Activated effector memory CD4-positive, alpha-beta T cell treated with Interleukin-2 at 50 U/mL for 16 hours (primary cell): ENCODE measurements around the gene SIRT5.

ENCODE experiments used
- DNase-seq: peaks from one replicate; pipeline ENCODE4 v3.0.0-alpha.2; 2020

SIRT5 gene

DNA sequence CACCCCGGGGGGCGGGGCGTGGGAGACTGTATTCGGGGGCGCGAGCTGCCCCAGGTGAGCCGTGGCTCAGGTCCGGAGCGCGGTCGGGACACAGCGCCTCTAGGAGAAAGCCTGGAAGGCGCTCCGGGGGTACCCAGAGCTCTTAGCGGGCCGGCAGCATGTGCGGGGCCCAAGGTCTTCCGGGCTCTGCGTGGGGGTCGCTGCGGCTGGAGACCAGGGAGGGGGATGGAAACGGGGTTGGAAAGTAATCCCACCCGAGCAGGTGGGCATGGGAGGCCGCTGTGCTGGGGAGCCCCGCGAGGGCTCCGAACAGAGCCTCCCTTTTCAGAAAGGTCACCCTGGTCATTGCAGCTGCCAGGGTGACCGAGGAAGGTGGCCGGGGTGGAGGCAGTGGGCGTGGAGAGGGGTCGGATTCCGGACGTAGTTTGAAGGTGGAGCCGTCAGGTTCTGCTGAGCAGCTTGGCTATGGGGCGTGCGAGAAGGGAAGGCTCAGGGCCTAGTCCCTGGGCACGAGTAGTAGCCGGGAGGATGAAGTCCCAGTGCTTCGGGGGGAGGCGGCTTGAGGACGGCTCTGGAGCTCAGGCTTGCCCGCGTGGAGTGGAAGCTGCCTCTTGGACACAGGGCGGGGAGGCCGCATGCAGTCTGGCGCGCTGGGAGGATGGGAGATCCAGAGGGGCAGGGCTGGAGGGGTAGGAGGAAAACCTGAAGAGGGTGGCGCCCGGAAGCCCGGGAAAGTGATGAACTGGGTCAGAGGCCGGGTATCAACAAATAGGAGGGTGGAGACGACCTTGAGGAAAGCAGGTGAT, at the start of gene SIRT5:
Gene SIRT5, plus strand, starts transcription at position 31 of the 806 bp plus-strand sequence. CDS start 9,510 bp downstream, outside the sequence.
- DNase-seq: peak; percentile 66

DNA sequence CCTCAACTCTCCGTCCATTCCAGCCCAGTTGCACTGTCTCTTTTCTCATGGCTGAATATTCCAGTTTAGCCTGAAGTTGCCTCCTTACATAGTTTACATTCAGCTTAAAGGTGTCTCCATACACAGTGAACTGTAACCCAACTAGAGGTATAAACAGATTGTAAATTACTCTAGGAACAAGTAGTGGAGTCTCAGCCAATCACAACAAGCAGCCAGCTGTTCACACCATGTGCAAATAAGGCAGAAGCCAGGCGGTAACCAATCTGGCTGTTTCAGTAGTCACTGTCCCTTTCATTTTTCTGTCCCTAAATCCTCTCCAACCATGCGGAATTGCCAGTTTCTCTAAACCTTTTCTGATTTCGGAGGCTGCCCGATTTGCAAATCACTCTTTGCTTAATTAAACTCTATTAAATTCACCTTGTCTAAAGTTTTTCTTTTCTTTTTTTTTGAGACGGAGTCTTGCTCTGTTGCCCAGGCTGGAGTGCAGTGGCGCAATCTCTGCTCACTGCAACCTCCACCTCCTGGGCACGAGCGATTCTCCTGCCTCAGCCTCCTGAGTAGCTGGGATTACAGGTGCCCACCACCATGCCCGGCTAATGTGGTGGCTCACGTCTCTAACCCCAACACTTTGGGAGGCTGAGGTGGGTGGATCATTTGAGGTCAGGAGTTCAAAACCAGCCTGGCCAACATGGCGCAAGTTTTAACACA, 49.4 kb upstream of the SIRT5 start:
- DNase-seq: no peak

DNA sequence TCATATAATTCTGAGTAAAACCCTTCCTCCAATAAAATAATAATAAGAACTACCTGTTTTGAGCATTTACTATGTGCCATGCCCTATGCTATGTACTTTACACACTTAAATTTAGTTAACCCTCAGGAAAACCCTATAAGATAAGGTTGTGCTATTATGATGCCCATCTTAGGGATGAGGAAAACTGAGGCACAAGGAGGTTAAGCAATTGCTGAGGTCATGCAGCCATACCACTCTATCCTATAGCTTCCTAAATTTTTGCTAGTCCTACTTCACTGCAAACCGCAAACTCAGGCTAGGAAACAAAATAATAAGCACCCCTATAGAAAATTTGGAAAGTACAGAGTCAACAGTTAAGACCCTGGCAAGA, 48.1 kb upstream of the SIRT5 start:
- DNase-seq: no peak

DNA sequence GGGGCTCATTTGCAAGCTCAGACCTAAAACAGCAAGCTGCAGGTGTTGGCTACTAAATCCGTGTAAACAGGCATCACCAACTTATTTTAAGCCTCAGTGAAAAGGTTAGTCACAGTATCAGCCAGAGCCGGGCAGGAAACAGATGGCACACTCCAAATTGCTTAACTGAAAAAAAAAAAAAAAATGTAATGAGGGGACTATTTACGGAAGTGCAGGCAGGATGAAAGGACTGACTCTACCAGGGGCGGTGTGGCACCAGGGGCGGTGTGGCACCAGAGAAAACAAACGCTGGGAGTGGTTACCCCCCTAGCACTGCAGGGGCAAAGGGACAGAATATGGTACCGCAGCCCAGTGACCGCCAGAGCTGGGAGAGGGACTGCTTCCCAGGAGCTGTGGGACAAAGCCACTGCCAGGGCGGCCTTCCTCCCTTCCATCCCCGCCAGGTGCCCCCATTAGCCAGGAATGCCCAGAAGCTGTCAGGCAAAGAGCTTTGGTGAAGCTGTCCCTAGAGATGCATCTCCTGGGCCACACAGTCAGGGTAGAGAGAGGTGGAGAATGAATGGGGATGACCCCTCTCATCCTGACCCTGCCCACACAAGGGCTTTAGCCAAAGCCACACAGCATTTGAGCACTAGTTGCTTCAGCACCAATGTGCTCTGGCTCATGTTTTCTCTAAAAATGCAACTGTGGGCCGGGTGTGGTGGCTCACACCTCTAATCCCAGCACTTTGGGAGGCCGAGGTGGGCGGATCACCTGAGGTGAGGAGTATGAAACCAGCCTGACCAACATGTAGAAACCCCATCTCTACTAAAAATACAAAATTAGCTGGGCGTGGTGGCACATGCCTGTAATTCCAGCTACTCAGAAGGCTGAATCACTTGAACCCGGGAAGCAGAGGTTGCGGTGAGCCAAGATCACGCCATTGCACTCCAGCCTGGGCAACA, 47.4 kb upstream of the SIRT5 start:
- no peak for DNase-seq

DNA sequence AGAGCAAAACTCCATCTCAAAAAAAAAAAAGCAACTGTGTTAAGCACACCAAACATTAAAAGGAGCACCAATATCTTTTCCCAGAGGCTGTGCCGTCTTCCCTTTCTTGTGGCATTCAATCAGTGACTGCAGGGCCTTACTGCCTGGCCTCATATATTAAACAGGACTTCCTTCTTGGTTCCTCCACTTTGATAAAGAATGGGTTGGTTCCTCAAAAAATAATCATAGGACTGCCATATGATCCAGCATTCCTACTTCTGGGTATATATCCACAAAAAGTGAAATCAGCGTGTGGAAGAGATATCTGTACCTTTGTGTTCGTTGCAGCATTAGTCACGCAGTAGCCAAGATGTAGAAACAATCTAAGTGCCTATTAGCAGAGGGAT, 46.7 kb upstream of the SIRT5 start:
- no peak for DNase-seq

DNA sequence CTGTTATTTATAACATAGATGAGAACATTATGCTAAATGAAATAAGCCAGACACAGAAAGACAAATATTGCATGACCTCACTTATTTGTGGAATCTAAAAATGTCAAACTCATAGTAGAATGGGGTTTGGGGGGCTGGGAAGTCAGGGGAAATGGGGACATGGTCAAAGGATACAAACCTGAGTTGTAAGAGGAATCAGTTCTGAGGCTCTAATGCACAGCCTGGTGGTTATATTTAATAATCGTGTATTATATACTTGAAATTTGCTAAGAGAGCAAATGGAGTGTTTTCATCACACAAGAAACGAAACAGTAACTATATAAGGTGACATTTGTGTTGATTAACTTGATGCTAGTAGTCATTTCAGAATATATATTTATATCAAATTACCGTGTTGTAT, 46.2 kb upstream of the SIRT5 start:
- no peak for DNase-seq

DNA sequence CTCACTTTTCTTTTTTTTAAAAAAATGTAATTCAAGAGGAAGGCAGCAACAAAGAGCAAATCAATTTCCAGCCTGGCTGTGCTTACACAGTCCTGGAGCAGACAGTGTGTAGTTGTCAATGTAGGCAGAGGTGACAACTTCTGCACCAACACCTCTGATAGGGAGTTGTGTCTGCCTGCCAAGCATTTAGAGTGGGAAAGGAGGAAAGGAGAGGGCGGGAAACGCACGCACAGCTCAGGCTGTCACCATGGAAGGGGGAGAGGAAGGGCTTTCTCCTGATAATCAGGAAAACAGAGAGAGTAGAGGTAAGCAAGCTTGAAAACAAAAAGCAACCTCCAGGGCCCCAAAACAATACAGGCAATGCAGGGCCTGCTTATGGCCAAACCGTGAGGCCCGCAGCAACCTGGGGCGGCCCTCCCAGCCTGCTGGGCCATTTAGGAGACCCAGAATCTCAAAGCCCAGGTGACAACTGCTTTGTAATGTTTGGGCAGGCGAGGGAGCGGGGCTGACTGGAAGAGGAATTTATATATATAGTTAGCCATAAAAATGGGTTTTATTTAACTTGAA, 45.5 kb upstream of the SIRT5 start:
- DNase-seq: no peak

DNA sequence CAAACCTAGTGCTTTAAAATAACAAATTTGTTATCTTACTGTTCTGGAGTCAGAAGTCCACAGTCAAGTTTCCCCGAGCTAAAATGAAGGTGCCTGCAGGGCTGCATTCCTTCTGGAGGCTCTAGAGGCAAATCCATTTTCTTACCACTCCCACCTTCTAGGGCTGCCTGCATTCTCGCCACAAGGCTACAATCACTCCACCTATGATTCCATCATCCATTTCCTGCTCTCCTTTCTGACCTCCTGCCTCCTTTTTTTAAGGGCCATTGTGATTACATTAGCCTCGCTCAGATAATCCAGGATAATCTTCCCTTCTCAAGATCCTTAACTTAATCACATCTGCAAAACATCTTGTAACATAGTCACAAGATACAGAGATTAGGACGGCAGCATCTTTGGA, 42.4 kb upstream of the SIRT5 start:
- DNase-seq: no peak

DNA sequence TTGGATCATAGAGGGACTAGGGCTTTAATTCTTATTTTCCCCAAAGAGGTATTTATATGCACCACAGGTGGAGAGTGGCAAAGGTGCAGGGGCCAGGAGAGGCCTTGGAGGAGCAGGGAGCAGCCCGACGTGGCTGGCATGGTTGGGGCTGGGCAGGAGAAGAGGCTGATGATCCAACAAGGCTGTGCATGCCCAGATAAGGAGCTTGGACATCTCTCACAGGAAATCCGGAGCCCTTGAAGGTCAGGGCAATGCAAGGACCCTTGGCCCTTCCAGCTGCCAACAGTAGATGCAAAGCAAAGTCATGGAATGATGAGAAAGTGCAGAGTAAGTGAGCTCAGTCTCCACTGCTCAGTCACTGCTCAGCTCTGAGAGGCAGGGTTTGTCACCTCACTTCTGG, 39.9 kb upstream of the SIRT5 start:
- DNase-seq: no peak

DNA sequence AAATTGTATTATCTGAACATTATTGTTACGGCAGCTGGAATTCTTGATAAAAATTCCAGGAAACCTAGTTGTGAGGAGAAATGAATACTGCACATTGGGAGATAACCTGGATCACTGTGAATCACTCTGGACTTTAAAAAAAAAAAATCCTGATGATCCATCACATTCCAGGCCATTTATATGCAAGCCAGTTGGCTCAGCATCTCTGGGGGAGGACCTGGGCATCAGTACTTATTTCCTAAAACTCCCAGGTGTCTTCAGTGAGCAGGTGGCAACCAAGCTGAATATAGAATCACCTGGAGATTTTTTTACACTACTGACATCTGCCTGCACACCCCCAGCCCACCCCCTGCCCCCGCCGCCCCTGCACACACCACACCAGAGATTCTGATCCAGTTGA, 39.1 kb upstream of the SIRT5 start:
- DNase-seq: no peak

DNA sequence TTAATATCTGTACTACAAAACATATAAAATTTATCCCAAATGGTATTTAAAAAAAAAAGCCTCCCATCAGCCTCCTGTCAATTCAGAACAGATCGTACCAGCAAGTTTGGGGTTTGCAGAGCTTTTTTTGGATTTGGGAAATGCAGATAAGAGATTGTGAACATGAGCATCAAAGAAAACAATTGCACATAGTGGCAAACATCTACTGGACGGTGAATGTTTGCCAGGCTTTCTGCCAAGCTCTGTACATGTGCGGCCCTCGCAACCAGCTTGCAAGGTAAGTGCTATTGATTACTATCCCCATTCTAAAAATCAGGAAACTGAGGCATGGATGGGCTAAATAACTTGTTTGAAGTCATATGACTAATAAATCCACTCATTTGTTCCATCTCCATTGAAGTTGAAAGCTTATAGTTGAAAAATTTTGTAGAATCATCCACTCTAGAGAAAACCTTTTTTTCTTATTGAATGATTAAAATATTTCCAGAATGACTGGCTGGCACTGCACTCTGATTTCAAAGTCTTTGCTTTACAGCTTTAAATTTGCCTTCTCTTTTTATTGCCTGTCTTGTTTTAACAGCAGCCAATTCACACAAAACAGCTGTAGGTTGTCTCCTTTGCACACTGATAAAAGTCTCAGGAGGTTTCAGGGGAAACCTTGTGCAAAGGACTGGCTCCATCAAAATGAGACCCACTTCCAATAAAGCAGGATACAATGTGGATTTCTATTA, 37.4 kb upstream of the SIRT5 start:
- no peak for DNase-seq

DNA sequence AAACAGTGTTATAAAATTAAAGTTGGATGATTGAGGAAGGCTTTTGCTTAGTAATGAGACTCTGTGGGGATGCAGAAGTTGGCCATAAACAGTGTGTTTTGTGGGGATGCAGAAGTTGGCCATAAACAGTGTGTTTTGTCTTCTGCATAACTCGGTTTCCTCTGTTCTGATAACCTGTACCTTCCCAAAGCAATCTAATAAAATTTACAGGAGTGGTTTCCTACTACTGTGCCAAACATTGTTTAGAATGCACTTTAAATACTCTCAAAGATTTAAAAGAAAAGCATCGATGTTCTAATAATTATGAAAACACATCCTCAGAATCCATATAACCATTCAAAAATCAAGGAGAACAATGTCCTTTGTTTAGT, 36.9 kb upstream of the SIRT5 start:
- DNase-seq: no peak

DNA sequence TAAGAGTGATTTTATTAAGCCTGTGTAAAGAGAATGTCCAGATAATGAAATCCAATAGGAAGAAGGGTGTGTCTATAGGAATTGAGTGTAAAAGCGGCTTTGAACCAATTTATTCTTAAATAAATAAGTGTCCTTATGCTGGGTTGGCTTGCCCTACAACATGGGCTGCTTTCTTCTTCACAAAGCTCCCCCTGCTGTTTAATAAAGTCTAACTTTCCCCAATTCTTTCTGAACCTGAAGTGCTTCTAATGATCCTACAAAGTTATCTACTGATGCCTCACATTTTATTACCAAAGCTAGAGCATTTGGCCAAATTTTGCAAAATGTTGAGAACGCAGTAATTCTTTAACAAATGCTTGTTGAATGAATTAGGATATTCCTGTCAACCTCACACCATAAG, 36.3 kb upstream of the SIRT5 start:
- DNase-seq: no peak

DNA sequence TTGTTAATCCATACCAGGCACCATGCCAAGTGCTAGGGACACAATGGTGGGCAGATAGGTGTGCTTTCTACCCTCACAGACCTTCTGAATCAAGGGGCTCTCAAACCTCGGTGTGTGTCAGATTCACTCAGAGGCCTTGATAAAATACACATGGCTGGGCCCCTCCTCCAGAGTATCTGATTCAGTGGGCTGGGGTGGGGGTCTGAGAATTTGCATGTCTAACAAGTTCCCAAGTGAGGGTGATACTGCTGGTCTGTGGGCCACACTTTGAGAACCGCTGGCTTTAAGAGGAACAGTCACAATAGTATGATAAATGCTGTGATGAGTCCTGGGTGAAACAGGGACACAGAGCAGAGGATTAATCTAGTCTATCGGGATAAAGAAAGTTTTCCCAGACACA, 35.8 kb upstream of the SIRT5 start:
- no peak for DNase-seq

DNA sequence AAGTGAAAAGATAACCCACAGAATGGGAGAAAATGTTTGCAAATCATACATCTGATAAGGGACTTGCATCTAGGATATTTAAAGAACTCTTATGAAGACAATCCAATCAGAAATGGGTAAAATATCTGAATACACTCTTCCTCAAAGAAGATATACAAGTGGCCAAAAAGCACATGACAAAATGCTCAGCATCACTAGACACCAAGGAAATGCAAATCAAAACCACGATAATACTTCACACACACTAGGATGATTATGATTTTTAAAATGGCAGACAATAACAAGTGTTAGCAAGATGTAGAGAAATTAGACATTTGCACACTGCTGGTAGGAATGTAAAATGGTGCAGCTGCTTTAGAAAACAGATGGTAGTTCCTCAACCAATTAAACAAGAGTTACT, 34.8 kb upstream of the SIRT5 start:
- DNase-seq: no peak

DNA sequence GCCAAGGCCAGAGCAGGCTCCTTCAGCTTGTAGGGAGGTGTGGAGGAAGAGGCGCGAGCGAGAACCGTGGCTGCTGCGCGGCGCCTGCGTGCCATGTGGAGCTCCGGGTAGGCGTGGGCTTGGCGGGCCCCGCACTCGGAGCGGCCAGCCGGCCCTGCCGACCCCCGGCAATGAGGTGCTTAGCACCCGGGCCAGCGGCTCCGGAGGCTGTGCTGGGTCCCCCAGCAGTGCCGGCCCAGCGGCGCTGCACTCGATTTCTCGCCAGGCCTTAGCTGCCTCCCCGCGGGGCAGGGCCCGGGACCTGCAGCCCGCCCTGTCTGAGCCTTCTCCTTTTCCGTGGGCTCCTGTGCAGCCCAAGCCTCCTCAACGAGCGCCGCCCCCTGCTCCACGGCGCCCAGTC, 32.9 kb upstream of the SIRT5 start:
- DNase-seq: no peak

DNA sequence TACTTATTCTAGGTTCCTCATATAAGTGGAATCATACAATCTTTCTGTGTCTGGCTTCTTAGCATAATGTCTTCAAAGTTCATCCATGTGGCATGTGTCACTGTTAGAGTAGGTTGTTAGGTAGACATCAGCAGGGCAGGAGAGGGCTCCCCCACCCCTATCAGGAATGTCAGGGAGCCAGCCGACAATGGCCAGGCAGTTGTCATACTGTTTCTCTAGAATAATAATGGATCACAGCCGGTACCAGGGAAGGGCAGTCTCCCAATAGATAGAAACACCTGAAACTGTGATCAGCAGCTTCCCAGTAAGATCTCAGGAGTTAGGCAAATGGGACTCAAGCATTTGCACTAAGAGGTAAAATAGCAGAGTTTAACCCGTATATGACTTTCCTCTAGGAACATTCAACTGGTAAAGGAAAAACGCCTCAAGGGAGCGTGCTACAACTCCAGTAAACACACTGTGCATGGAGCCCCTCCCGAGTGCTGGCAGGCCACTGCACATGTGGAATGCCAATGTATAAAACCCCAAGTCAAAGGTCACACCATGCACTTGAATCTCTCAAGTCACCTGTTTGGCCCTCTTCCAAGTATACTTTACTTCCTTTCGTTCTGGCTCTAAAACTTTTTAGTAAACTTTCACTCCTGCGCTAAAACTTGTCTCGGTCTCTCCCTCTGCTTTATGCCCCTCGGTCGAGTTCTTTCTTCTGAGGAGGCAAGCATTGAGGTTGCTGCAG, 29.8 kb upstream of the SIRT5 start:
- no peak for DNase-seq

DNA sequence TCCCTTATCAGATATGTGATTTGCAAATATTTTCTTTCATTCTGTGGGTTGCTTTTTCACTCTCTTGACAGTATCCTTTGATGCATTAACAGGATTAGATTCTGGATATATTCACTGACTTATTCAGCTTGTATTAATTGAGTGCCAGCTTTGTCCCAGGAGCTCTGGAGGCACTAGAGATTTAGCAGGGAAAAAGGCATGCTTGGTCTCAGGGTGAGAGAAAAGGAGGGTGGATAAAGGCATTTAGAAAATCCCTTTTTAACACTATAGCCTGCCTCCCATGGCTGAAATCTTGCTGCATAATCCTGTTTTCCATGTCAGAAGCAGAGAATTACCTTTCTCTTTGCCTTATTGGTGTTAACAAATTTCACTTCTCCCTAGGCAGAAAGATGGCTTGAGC, 28.5 kb upstream of the SIRT5 start:
- no peak for DNase-seq

DNA sequence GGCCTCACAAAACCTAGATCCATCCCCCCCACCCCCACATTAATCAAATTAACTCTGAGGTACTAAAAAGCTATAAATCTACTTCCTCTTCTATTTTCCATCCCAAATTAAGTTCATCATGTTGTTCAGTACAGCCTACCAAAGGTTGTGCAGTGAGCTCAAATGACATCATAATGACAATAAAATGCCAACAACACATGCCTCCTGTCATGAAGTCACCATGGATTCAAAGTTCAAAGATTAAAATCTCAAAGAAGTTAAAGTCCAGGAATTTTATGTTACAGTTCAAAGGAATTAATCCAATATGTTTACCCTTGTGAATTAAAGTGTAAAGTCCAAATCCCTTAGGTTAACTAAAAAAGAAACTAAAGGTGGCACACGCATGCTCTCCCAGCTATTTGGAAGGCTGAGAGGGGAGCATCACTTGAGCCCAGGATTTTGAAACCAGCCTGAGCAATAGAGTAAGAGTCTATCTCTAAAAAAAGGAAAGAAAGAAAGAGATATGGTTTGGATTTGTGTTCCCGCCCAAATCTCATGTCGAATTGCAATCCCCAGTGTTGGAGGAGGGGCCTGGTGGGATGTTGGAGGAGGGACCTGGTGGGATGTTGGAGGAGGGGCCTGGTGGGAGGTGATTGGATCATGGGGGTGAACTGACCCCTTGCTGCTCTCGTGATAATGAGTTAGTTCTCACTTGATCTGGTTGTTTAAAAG, 25.7 kb upstream of the SIRT5 start:
- no peak for DNase-seq

DNA sequence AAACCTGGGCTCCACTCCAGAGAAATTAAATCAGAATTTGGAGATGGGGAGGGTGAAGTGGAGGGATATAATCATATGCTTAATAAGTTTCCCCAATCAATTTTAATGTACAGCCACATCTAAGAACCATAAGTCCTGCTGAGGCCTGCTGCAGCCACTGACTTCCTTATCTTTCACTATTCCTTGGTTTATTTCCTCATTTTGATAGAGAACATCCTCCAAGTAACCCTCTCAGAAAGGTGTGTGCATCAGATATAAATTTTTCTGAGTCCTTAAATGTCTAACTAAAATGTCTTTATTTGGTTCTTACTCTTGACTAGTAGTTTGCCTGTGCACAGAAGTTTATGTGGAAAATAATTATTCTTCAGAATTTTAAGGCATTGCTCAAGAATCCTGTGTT, 23.7 kb upstream of the SIRT5 start:
- DNase-seq: no peak

DNA sequence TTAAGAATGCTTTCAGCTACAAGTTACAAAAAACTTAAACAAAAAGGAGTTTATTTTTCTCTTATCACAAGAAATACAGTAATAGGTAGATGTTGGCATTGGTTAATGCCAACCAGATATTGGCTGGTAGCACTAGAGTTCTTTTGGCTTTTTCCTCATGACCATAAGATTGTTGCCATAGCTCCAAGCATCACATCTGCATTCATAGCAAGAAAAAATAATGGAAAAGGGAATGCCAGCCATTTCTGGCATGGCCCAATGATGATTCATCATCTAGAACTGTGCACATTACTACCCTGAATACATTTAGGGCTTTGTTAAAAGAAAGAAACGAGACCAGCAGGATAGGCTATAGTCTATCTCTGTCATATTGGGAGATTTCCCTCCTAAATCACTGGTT, 20.8 kb upstream of the SIRT5 start:
- DNase-seq: no peak
